GM18951 (cell line): ENCODE data around the gene DEAF1.
"Not testable (repeated sequence)": the region's sequence is repeated elsewhere in the genome, so short reads cannot be mapped to it uniquely, and the experiment has no call there.

Experiments
- POLR2A ChIP-seq: IDR thresholded peaks from 4 replicates; pipeline ENCODE4 v1.6.1; 2011; ENCODE audit warnings: mild to moderate bottlenecking; ENCODE audit not compliant: insufficient read length, insufficient read depth; ENCODE audit errors: extremely low read depth
- in situ Hi-C: fragments of 300-500 bp; cut with MboI; formaldehyde crosslinking; loops from one replicate; pipeline ENCODE4 v1.12.0; 2022; ENCODE audit warnings: low sequenced_read_pairs, mixed read lengths, inconsistent platforms; ENCODE audit not compliant: unreplicated experiment

DEAF1 gene

GRCh38 chr11:691710-692590 is 3.1 kb downstream of the DEAF1 start:
- in situ Hi-C loops, result no loop called here
- no peak for TF ChIP-seq POLR2A

GRCh38 chr11:690738-691633 is 4.0 kb downstream of the DEAF1 start:
- in situ Hi-C loops, result no loop called here
- no peak for TF ChIP-seq POLR2A

GRCh38 chr11:690244-690643 is 4.8 kb downstream of the DEAF1 start:
- in situ Hi-C loops, result not testable (repeated sequence)

- TF ChIP-seq POLR2A, result no peak
- in situ Hi-C loops, result no loop called here
These were observed 5.4 kb downstream of the DEAF1 start for GRCh38 chr11:689625-690024.

GRCh38 chr11:688681-689080 is 6.3 kb downstream of the DEAF1 start:
- in situ Hi-C loops, result no loop called here
- TF ChIP-seq POLR2A, result no peak

- TF ChIP-seq POLR2A, result no peak
- in situ Hi-C loops, result no loop called here
These were observed 7.3 kb downstream of the DEAF1 start for GRCh38 chr11:687751-688150.

GRCh38 chr11:686451-687243 is 8.4 kb downstream of the DEAF1 start:
- in situ Hi-C loops, result no loop called here
- TF ChIP-seq POLR2A, result no peak

- no peak for TF ChIP-seq POLR2A
- in situ Hi-C loops, result no loop called here
These were observed 14.1 kb downstream of the DEAF1 start for GRCh38 chr11:680970-681369.

- in situ Hi-C loops, result no loop called here
- no peak for TF ChIP-seq POLR2A
These were observed 14.5 kb downstream of the DEAF1 start for GRCh38 chr11:680476-680875.

GRCh38 chr11:679271-680207 is 15.5 kb downstream of the DEAF1 start:
- in situ Hi-C loops, result no loop called here
- TF ChIP-seq POLR2A, result no peak

GRCh38 chr11:678297-678696 is 16.7 kb downstream of the DEAF1 start:
- in situ Hi-C loops, result no loop called here
- TF ChIP-seq POLR2A, result no peak

- in situ Hi-C loops, result no loop called here
- TF ChIP-seq POLR2A, result no peak
These were observed 20.6 kb downstream of the DEAF1 start for GRCh38 chr11:674406-674805.
